SIG-M5 treated with dmso at 0.1 percent for 504 hours (cell line): ENCODE results near the gene FAM174B.

ENCODE experiments used
- DNase-seq: peaks from one replicate; lab custom pipeline; 2025; ENCODE audit not compliant: unreplicated experiment; lab: John Stamatoyannopoulos, UW

Gene FAM174B

DNA sequence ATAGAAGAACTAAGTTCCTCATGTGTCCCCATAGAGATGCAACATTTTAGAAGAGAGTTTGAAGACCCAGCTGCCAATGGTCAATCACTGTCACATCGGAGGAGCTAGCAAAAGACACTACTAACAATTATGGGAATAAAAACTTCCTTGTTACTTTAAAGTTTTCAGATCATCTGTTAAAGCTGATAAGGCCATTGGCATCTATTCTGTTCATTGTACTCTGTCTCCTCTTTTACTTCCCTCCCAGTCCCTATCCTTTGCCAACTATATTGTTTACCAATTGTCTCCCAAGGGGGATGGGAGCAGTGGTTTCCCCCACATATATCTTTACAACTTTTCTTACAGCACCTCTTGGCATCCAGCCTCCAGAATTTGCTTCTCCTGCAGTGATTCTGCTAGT is 81.0 kb downstream of the FAM174B start:
- DNase-seq, result no peak

GRCh38 chr15:92574161-92574560 is 81.4 kb downstream of the FAM174B start:
- no peak for DNase-seq

DNA sequence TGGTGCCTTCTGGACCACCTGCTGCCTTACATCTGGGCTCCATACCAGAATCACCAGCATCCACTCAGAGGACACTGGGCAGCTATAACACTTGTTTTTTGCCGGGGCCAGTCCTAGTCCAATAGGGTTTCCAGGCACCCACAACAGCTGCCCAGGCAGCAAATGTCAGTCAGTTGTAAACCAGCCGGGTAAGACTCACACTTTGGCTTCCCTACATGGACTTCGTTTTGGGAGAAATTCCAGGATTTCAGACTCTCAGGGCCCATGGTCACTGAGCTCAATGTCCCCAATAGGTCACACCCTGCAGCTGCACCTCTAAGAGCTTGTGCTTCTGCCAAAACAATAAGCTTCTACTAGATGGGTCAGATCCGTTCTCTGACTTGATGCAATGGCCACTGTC is 83.8 kb downstream of the FAM174B start:
- DNase-seq, result no peak

DNA sequence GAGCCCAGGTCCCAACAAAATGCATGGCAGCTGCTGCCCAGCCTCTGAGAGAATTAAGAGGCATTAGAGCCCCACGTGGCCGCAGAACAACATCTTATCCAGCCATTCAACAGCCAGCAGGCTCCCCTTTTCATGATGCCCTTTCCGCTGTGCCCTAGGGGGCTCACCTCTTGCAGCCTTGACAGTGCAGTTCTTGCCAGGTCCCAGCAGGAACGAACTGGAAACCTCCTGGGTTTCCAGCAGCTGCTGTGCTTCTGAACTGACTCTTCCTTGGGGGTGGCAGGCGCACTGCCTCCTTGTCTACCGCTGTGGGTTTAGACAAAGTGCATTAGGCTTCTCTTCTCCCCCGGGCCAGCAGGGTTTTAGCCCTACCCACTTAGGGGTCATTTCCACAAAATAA is 85.2 kb downstream of the FAM174B start:
- no peak for DNase-seq

- no peak for DNase-seq
Measured at GRCh38 chr15:92569778-92570177, 85.8 kb downstream of the FAM174B start.
